GM12874 (cell line): Measurements from ENCODE around the gene CD47.

ENCODE experiments used
- CTCF ChIP-seq: IDR thresholded peaks from 2 replicates; pipeline ENCODE4 v1.5.1; 2011; ENCODE audit warnings: low read depth, mild to moderate bottlenecking, control low read depth, low read length, moderate library complexity; ENCODE audit not compliant: insufficient read depth

The CD47 gene

GRCh38 chr3:108055931-108056330 lies 34.9 kb downstream of the CD47 start:
- no peak for TF ChIP-seq CTCF

GRCh38 chr3:108054935-108055334 lies 35.9 kb downstream of the CD47 start:
- TF ChIP-seq CTCF: no peak

DNA sequence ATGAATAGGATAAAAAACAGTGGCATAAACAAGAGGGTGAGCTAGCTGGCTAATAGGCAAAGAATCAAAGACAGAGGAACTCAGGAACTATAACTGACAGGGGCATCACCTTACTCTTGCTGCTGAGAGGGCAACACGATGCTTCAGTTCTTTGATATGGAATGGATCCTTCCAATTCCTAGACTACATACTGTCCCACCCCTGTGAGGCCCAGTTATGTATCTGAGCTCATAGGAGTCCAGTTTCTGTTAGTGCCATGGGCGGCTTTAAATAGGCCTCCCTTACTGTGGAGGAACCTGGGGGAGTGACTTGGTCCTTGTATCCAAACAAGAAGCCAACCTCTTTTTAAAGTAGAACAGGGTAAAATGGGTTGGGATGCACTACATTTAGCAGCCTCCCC lies 37.3 kb downstream of the CD47 start:
- no peak for TF ChIP-seq CTCF

DNA sequence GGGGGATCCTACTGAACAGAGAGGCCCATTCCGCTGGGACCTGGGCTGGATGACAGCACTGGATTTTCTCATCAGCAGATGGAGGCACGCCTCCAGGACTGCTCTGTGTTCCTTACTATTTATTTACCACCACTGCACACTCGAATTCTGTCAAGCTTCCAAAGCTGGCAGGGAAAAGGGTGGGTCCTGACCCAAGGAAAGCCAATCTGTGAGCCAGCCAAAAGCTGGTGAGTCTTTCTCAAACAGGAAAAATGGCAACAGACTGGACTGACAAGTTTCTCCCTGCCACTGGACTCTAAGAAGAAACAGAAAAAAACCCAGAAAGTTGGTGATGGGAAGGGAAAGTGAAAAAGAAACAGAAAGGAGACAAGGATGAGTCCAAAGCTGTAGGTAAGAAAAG lies 37.8 kb downstream of the CD47 start:
- TF ChIP-seq CTCF: no peak

- no peak for TF ChIP-seq CTCF
These were observed 39.8 kb downstream of the CD47 start for GRCh38 chr3:108051005-108051404.

- no peak for TF ChIP-seq CTCF
These were observed 42.8 kb downstream of the CD47 start for GRCh38 chr3:108047987-108048386.

GRCh38 chr3:108046247-108046646 lies 44.6 kb downstream of the CD47 start:
- TF ChIP-seq CTCF: no peak

DNA sequence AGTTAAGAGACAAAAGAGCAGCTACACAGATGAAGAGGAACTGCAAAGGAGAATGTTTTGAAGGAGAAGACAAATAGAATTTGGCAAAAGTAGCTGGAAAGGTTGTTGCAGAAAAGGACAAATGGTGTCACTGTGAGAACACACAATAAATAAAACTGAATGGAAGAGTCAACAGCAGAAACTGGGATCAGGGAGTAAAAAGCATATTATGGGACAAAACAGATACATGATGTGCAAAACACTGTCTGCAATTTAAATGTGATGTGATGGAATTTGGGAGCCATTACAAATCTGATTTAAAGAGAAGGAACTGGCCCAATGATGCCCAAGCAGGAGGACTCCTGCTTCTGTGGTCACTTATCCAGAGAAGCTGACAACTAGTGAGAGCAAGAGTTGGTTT lies 46.1 kb downstream of the CD47 start:
- TF ChIP-seq CTCF: no peak
